Skeletal muscle satellite cell (primary cell): ENCODE data around the gene ZP3.
"Not testable (repeated sequence)": the region's sequence is repeated elsewhere in the genome, so short reads cannot be mapped to it uniquely, and the experiment has no call there.

Source experiments
- H3K27me3 ChIP-seq: 2 replicates; pipeline ENCODE4 v1.7.0; 2013; ENCODE audit warnings: low read length; ENCODE audit not compliant: control insufficient read depth, insufficient read depth
- H3K36me3 ChIP-seq: 2 replicates; pipeline ENCODE4 v1.7.0; 2013; ENCODE audit warnings: mild to moderate bottlenecking, control low read depth, low read length; ENCODE audit not compliant: insufficient read depth
- H3K4me1 ChIP-seq: 2 replicates; pipeline ENCODE4 v1.7.0; 2013; ENCODE audit warnings: low read length; ENCODE audit not compliant: control insufficient read depth, insufficient read depth
- H3K4me2 ChIP-seq: 2 replicates; pipeline ENCODE4 v1.7.0; 2013; ENCODE audit warnings: mild to moderate bottlenecking, low read length
- H3K4me3 ChIP-seq: 2 replicates; pipeline ENCODE4 v1.7.0; 2013; ENCODE audit warnings: low read length
- H3K9ac ChIP-seq: 2 replicates; pipeline ENCODE4 v1.7.0; 2013; ENCODE audit warnings: mild to moderate bottlenecking, low read depth, low read length, moderate library complexity
- H3K9me3 ChIP-seq: replicated peaks from 2 replicates; pipeline ENCODE4 v1.7.0; 2013; ENCODE audit warnings: mild to moderate bottlenecking, control low read depth, low read length

ZP3 gene

DNA sequence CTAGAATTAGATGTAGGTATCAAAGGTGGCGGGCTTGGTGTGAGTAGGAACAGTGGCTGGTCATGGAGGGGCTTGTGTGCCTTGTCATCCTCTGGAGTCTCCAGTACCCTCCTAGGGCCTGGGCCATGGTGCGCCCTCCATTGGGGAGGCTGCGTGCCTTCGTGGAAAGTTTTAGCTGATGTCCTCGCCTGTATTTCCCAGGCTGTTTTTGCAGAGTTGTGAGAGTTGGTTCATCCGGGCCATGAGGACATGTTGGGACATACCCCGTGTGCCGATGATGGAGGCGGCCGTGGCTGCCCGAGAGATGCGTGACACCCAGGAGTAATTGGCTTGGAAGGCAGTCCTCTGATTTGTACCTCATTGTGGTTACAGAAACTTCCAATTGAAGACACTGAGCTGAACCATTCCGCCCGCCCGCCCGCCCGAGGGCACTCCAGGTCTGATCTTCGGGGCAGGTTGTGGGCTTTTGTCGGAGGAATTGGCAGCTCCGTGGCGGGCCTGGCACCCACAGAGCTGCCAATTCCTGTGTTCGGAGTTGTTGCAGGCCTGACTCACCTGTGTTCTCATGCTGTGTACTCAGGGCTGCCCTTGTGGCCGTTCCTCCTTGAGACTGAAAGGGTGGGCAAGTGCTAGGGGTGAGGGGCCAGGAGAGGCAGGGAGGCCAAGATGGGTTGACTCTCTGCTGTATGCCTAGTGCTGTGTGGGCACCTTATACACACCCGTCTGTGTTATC lies 52.2 kb downstream of the ZP3 start:
- not testable (repeated sequence) for H3K4me1 ChIP-seq, H3K4me2 ChIP-seq, H3K9me3 ChIP-seq, H3K4me3 ChIP-seq, H3K9ac ChIP-seq, H3K27me3 ChIP-seq, H3K36me3 ChIP-seq

GRCh38 chr7:76479628-76480027 lies 54.9 kb downstream of the ZP3 start:
- H3K4me2 ChIP-seq, H3K4me3 ChIP-seq, H3K9me3 ChIP-seq, H3K4me1 ChIP-seq, H3K27me3 ChIP-seq, H3K36me3 ChIP-seq, H3K9ac ChIP-seq: not testable (repeated sequence)

DNA sequence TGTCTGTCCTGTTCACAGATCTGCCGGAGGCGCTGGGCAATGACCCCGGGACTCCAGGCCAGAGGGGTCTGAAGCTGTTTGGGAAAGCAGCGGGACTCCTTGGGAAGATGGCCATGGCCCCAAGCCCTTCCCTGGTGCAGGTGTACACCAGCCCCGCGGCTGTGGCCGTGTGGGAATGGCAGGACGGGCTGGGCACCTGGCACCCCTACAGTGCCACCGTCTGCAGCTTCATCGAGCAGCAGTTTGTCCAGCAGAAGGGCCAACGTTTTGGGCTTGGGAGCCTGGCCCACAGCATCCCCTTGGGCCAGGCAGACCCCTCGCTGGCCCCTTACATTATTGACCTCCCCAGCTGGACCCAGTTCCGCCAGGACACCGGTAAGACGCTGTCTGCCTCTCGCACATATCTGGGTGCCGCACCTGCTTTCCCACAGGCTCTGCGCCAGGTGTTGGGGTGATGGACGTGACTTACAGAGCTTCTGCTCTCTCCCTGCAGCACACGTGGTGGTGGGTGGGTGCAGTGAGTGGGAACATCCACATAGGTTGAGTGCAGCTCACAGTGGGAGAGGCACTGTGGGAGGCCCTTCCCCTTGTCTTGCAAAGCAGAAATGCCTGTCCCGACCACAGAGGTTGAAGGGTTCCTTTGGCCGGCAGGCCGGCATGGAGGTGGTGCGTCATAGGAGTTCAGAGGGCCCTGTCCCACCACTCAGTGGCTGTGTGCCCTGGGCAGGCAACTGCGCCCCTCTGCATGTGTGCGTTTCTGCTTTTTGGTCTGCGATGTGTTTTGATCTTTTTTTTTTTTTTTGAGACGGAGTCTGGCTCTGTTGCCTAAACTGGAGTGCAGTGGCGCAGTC lies 55.9 kb downstream of the ZP3 start:
- H3K4me2 ChIP-seq, H3K4me3 ChIP-seq, H3K27me3 ChIP-seq, H3K4me1 ChIP-seq, H3K9me3 ChIP-seq, H3K36me3 ChIP-seq, H3K9ac ChIP-seq: not testable (repeated sequence)

DNA sequence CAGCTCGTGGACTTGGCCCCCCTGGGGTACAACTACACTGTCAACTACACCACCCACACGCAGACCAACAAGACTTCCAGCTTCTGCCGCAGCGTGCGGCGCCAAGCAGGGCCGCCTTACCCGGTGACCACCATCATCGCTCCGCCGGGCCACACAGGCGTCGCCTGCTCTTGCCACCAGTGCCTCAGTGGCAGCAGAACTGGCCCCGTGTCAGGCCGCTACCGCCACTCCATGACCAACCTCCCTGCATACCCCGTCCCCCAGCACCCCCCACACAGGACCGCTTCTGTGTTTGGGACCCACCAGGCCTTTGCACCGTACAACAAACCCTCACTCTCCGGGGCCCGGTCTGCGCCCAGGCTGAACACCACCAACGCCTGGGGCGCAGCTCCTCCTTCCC lies 57.9 kb downstream of the ZP3 start:
- H3K4me2 ChIP-seq, H3K27me3 ChIP-seq, H3K4me3 ChIP-seq, H3K9ac ChIP-seq, H3K4me1 ChIP-seq, H3K9me3 ChIP-seq, H3K36me3 ChIP-seq: not testable (repeated sequence)

GRCh38 chr7:76483081-76483480 lies 58.3 kb downstream of the ZP3 start:
- not testable (repeated sequence) for H3K9ac ChIP-seq, H3K9me3 ChIP-seq, H3K4me1 ChIP-seq, H3K27me3 ChIP-seq, H3K4me2 ChIP-seq, H3K36me3 ChIP-seq, H3K4me3 ChIP-seq

DNA sequence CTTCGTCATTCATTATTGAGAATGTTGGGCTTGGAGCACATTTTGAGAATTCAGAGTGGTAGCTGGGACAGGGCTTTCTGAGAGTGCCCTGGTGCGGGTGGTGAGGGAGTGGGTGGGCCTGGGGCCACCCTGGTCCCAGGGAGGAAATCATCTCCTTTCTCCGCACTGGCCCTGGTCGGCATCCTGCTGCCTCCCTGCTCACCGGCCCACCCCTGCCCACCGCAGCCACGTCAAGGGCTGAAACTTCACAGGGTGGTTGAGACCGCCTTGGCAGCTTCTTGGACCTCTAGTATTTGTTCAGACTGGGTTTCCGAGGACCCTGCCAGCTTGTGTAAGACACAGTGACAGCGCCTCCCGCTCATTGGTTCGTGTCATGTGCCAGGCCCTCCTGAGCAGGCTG lies 59.7 kb downstream of the ZP3 start:
- H3K9me3 ChIP-seq, H3K27me3 ChIP-seq, H3K36me3 ChIP-seq, H3K4me3 ChIP-seq, H3K4me2 ChIP-seq, H3K9ac ChIP-seq, H3K4me1 ChIP-seq: not testable (repeated sequence)

GRCh38 chr7:76485822-76486610 lies 61.3 kb downstream of the ZP3 start:
- H3K9ac ChIP-seq, H3K4me3 ChIP-seq, H3K4me1 ChIP-seq, H3K27me3 ChIP-seq, H3K9me3 ChIP-seq, H3K36me3 ChIP-seq, H3K4me2 ChIP-seq: not testable (repeated sequence)

DNA sequence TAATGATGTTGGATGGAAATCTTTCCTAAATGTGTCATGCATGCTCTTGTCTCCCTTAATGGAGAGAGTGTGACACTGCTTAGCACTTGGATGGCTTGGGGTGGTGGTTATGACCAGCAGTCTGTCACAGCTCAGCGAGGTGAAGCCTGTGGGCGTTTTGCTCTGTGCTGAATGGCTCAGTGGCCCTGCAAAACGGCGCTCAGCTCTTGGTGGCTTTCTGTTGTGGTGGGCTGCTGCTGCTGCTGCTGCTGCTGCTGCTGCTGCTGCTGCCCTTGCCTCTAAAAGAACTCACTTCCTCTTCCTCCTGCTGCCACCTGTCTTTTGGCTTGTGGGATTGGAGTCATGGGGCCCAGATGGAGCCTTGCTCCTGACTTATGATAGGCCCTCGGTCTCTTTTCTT lies 61.9 kb downstream of the ZP3 start:
- not testable (repeated sequence) for H3K4me2 ChIP-seq, H3K36me3 ChIP-seq, H3K9ac ChIP-seq, H3K9me3 ChIP-seq, H3K4me3 ChIP-seq, H3K27me3 ChIP-seq, H3K4me1 ChIP-seq

GRCh38 chr7:76487969-76488368 lies 63.2 kb downstream of the ZP3 start:
- H3K4me1 ChIP-seq, H3K9me3 ChIP-seq, H3K4me2 ChIP-seq, H3K4me3 ChIP-seq, H3K27me3 ChIP-seq, H3K36me3 ChIP-seq, H3K9ac ChIP-seq: not testable (repeated sequence)
